Measurements from ENCODE around the gene AADAT.

DNA sequence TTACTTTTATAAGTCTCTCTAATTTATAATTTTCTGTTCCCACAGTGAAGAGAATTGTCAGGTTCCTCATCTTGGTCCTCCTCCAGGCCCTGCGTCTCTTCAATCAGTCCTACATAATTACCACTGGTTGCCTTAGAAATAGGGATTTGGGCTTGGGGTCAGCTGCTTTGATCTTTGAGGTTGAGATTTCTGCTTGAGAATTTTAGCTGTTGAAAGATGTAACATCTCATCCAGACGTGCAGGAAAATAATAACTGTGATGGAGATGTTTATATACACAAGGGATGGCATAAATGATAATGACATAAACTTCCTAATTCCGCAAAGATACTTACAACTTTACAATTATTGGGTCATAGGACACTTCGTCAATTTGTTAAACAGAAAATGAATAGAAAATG, 30.3 kb downstream of the AADAT start:
- TF ChIP-seq ZNF274 (IDR thresholded peaks at IDR 0.05; ENCODE audit: low read depth, low read length) (no peak), SUZ12 (IDR thresholded peaks at IDR 0.05; ENCODE audit: extremely low read depth, insufficient read depth, insufficient read length) (no peak)
